ENCODE results near the gene ROBO1. TPM values are rescaled to one million over a fixed set of nuclear protein-coding genes. Genes with fewer than 3 reads are reported as not detected.

Gene ROBO1
- total RNA-seq, 2 experiments from 2014 or later = 0.36 to 0.69 TPM

DNA sequence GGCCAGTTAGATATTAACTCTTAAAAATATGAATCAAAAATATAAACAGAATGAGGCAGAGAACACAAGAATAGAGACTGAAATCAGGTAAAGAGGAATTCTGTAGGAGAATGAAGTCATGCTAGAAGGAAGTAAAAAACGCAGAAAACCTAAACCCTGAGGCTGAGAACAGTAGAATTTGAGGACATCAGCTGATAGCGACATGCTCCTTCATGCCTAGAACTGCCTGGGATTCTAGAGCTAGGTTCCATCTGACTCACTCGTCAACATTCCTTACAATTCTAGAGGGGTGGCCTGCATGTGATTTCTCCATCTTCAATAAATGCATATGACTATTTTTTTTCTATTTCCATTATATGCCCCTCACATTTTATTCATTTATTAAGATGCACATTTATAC is 343.0 kb downstream of the ROBO1 start:
- no peak for ATAC-seq (ENCODE audit: poor library complexity)
- H3K36me3 ChIP-seq (ENCODE audit: insufficient read depth, low read length) = no peaks in the 10 kb centered on the region
- H3K27ac ChIP-seq (ENCODE audit: low read depth in 1 of 2, low read length in 2 of 2) = no peak overlapping the region
- no peaks in the 10 kb centered on the region for H3K4me1 Mint-ChIP-seq (ENCODE audit: low read depth)
- no peaks in the 10 kb centered on the region for H3K36me3 Mint-ChIP-seq (ENCODE audit: low read depth)
- intact Hi-C loops (cut with DNase I, micrococcal nuclease) = no loop called here
- H3K9me3 Mint-ChIP-seq = peaks cover 11% of the 10 kb centered on the region
- ChIA-PET CTCF (no interaction called here), POLR2A (no interaction called here)
- H3K9me3 ChIP-seq (ENCODE audit: control insufficient read depth in 1 of 2, insufficient read depth in 1 of 2, low read length in 2 of 2) = peaks cover 0 to 3% of the 10 kb centered on the region in 2 experiments
- H3K27ac Mint-ChIP-seq = no peak overlapping the region
- H3K4me3 ChIP-seq (ENCODE audit: low read length) = no peak overlapping the region
- H3K4me1 ChIP-seq (ENCODE audit: insufficient read depth, low read length) = no peaks in the 10 kb centered on the region
- no peaks in the 10 kb centered on the region for H3K27me3 Mint-ChIP-seq
- TF ChIP-seq, protein P1, sequence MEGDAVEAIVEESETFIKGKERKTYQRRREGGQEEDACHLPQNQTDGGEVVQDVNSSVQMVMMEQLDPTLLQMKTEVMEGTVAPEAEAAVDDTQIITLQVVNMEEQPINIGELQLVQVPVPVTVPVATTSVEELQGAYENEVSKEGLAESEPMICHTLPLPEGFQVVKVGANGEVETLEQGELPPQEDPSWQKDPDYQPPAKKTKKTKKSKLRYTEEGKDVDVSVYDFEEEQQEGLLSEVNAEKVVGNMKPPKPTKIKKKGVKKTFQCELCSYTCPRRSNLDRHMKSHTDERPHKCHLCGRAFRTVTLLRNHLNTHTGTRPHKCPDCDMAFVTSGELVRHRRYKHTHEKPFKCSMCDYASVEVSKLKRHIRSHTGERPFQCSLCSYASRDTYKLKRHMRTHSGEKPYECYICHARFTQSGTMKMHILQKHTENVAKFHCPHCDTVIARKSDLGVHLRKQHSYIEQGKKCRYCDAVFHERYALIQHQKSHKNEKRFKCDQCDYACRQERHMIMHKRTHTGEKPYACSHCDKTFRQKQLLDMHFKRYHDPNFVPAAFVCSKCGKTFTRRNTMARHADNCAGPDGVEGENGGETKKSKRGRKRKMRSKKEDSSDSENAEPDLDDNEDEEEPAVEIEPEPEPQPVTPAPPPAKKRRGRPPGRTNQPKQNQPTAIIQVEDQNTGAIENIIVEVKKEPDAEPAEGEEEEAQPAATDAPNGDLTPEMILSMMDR (IDR thresholded peaks at IDR 0.05) = no peak
- no peaks in the 10 kb centered on the region for H3K27me3 ChIP-seq (ENCODE audit: control insufficient read depth in 1 of 2, insufficient read depth in 2 of 2, low read length in 2 of 2)
- no peak for DNase-seq
- no peak overlapping the region for H3K4me3 Mint-ChIP-seq

DNA sequence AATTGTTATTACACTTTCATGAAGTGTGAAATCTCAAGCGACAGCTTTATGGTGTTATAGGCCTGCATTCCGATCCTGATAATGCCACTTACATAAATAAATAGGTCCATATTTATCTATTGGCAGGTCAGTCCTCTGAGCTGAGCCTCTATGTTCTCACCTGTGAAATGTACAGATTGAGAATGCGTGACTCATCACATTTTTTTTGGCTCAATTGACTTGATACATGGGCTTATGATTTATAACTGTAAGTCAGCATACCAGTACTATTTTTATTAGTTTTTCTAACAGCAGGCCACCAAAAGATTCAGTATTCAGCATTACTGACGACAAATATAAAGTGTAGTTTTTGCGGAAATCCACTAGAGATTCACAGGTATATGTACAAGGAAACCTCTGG is 344.4 kb downstream of the ROBO1 start:
- Mint-ChIP-seq H3K27me3 (no peaks in the 10 kb centered on the region), H3K4me3 (no peak overlapping the region), H3K36me3 (ENCODE audit: low read depth) (no peaks in the 10 kb centered on the region), H3K27ac (no peak overlapping the region), H3K4me1 (ENCODE audit: low read depth) (no peaks in the 10 kb centered on the region), H3K9me3 (peaks cover 11% of the 10 kb centered on the region)
- no peak overlapping the region for H3K27ac ChIP-seq (ENCODE audit: low read depth in 1 of 2, low read length in 2 of 2)
- no peaks in the 10 kb centered on the region for H3K36me3 ChIP-seq (ENCODE audit: insufficient read depth, low read length)
- ATAC-seq (ENCODE audit: poor library complexity) (no peak), DNase-seq (no peak)
- peaks cover 0 to 3% of the 10 kb centered on the region in 2 experiments for H3K9me3 ChIP-seq (ENCODE audit: control insufficient read depth in 1 of 2, insufficient read depth in 1 of 2, low read length in 2 of 2)
- ChIA-PET CTCF (no interaction called here), POLR2A (no interaction called here)
- H3K4me1 ChIP-seq (ENCODE audit: insufficient read depth, low read length) = no peaks in the 10 kb centered on the region
- H3K4me3 ChIP-seq (ENCODE audit: low read length) = no peak overlapping the region
- intact Hi-C loops (cut with DNase I, micrococcal nuclease) = no loop called here
- H3K27me3 ChIP-seq (ENCODE audit: control insufficient read depth in 1 of 2, insufficient read depth in 2 of 2, low read length in 2 of 2) = no peaks in the 10 kb centered on the region
- TF ChIP-seq, protein P1 (IDR thresholded peaks at IDR 0.05) = no peak

DNA sequence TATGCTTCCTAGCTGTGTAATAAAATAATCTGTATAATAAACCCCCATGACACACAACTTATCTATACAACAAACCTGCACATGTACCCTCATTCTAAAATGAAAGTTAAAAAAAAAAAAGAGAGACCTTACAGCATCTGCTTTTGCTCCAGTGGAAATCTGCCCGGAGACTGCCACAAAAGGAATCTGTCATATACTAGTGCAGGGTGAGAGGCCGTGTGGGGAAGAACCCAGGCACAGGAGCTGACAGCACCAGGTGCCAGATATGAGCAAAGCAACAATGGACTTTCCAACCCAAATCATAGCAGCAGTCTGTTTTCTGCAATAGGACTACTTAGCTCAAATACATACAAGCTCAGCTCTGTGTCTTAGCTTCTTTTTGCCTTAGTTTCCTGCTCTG is 346.5 kb downstream of the ROBO1 start:
- Mint-ChIP-seq H3K27me3 (no peaks in the 10 kb centered on the region), H3K36me3 (ENCODE audit: low read depth) (no peaks in the 10 kb centered on the region), H3K9me3 (peaks cover 17% of the 10 kb centered on the region), H3K4me3 (no peak overlapping the region), H3K4me1 (ENCODE audit: low read depth) (no peaks in the 10 kb centered on the region), H3K27ac (no peak overlapping the region)
- no peaks in the 10 kb centered on the region for H3K36me3 ChIP-seq (ENCODE audit: insufficient read depth, low read length)
- no peaks in the 10 kb centered on the region for H3K27me3 ChIP-seq (ENCODE audit: control insufficient read depth in 1 of 2, insufficient read depth in 2 of 2, low read length in 2 of 2)
- ChIA-PET CTCF (no interaction called here), POLR2A (no interaction called here)
- ATAC-seq (ENCODE audit: poor library complexity) (no peak), DNase-seq (no peak)
- intact Hi-C loops (cut with DNase I, micrococcal nuclease) = no loop called here
- TF ChIP-seq, protein P1 (IDR thresholded peaks at IDR 0.05) = no peak
- H3K4me1 ChIP-seq (ENCODE audit: insufficient read depth, low read length) = no peaks in the 10 kb centered on the region
- no peak overlapping the region for H3K27ac ChIP-seq (ENCODE audit: low read depth in 1 of 2, low read length in 2 of 2)
- no peak overlapping the region for H3K4me3 ChIP-seq (ENCODE audit: low read length)
- H3K9me3 ChIP-seq (ENCODE audit: control insufficient read depth in 1 of 2, insufficient read depth in 1 of 2, low read length in 2 of 2) = peaks cover 0 to 2% of the 10 kb centered on the region in 2 experiments

Measured in CD4-positive, alpha-beta T cell (primary cell).